ENCODE data around the gene APEH.

APEH gene

GRCh38 chr3:49703956-49704355 lies 29.8 kb downstream of the APEH start:
- Histone ChIP-seq H3F3A (ENCODE audit: low read depth) (no peaks in the 10 kb centered on the region), H4K20me1 (ENCODE audit: insufficient read depth, low read length, poor library complexity, severe bottlenecking) (no peaks in the 10 kb centered on the region), H3K27me3 (ENCODE audit: insufficient read depth, low read length, poor library complexity, severe bottlenecking) (no peaks in the 10 kb centered on the region), H3K4me2 (ENCODE audit: low read depth, low read length, poor library complexity, severe bottlenecking) (no peak overlapping the region), H2AFZ (ENCODE audit: low read length) (no peak overlapping the region), H3K36me3 (ENCODE audit: insufficient read depth, low read length) (no peaks in the 10 kb centered on the region; the same call in 1 of the 2 replicates), H3K79me2 (ENCODE audit: insufficient read depth, low read length) (no peaks in the 10 kb centered on the region), H3K4me3 (ENCODE audit: low read length, poor library complexity, severe bottlenecking) (no peak overlapping the region), H3K4me1 (ENCODE audit: insufficient read depth, low read length, poor library complexity, severe bottlenecking) (peaks cover 8% of the 10 kb centered on the region), H3K9me3 (ENCODE audit: insufficient read depth, low read depth, low read length) (no peaks in the 10 kb centered on the region), H3K9me2 (replicated peaks; ENCODE audit: low read depth, low read length) (no peaks in the 10 kb centered on the region), H3K9ac (ENCODE audit: low read depth, low read length, poor library complexity, severe bottlenecking) (no peak overlapping the region)
- TF ChIP-seq EZH2phosphoT487 (IDR thresholded peaks at IDR 0.05; ENCODE audit: borderline replicate concordance) = no peak
- TF ChIP-seq, protein P1, sequence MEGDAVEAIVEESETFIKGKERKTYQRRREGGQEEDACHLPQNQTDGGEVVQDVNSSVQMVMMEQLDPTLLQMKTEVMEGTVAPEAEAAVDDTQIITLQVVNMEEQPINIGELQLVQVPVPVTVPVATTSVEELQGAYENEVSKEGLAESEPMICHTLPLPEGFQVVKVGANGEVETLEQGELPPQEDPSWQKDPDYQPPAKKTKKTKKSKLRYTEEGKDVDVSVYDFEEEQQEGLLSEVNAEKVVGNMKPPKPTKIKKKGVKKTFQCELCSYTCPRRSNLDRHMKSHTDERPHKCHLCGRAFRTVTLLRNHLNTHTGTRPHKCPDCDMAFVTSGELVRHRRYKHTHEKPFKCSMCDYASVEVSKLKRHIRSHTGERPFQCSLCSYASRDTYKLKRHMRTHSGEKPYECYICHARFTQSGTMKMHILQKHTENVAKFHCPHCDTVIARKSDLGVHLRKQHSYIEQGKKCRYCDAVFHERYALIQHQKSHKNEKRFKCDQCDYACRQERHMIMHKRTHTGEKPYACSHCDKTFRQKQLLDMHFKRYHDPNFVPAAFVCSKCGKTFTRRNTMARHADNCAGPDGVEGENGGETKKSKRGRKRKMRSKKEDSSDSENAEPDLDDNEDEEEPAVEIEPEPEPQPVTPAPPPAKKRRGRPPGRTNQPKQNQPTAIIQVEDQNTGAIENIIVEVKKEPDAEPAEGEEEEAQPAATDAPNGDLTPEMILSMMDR (conservative IDR thresholded peaks at IDR 0.05; ENCODE audit: low read length) = no peak

DNA sequence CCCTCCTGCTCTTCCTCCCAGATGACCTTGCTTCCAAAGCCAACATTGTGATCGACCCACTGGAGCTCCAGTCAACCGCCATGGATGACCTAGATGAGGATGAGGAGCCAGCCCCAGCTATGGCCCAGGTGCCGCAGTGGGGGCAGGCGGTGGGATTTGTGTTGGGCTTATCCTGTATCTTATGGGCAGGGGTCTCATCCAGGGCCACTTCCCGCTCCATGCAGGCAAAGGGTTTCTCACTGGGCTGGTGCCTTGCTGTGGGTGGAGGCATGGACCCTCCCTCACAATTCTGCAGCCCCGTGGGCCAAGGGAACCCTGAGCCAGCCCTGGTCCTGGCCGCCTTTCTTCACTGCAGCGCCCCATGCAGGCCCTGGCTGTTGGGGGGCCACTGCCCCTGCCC lies 30.5 kb downstream of the APEH start:
- Histone ChIP-seq H3K4me1 (ENCODE audit: insufficient read depth, low read length, poor library complexity, severe bottlenecking) (peaks cover 8% of the 10 kb centered on the region), H3K9me3 (ENCODE audit: insufficient read depth, low read depth, low read length) (no peaks in the 10 kb centered on the region), H4K20me1 (ENCODE audit: insufficient read depth, low read length, poor library complexity, severe bottlenecking) (no peaks in the 10 kb centered on the region), H3K4me3 (ENCODE audit: low read length, poor library complexity, severe bottlenecking) (no peak overlapping the region), H3K27me3 (ENCODE audit: insufficient read depth, low read length, poor library complexity, severe bottlenecking) (no peaks in the 10 kb centered on the region), H3K9me2 (replicated peaks; ENCODE audit: low read depth, low read length) (no peaks in the 10 kb centered on the region), H2AFZ (ENCODE audit: low read length) (no peak overlapping the region), H3K4me2 (ENCODE audit: low read depth, low read length, poor library complexity, severe bottlenecking) (no peak overlapping the region), H3F3A (ENCODE audit: low read depth) (no peaks in the 10 kb centered on the region), H3K36me3 (ENCODE audit: insufficient read depth, low read length) (no peaks in the 10 kb centered on the region; the same call in 1 of the 2 replicates), H3K79me2 (ENCODE audit: insufficient read depth, low read length) (peaks cover under 1% of the 10 kb centered on the region; the same call in 1 of the 2 replicates), H3K9ac (ENCODE audit: low read depth, low read length, poor library complexity, severe bottlenecking) (no peak overlapping the region)
- TF ChIP-seq, protein P1 (conservative IDR thresholded peaks at IDR 0.05; ENCODE audit: low read length) = no peak
- TF ChIP-seq EZH2phosphoT487 (IDR thresholded peaks at IDR 0.05; ENCODE audit: borderline replicate concordance) = no peak

DNA sequence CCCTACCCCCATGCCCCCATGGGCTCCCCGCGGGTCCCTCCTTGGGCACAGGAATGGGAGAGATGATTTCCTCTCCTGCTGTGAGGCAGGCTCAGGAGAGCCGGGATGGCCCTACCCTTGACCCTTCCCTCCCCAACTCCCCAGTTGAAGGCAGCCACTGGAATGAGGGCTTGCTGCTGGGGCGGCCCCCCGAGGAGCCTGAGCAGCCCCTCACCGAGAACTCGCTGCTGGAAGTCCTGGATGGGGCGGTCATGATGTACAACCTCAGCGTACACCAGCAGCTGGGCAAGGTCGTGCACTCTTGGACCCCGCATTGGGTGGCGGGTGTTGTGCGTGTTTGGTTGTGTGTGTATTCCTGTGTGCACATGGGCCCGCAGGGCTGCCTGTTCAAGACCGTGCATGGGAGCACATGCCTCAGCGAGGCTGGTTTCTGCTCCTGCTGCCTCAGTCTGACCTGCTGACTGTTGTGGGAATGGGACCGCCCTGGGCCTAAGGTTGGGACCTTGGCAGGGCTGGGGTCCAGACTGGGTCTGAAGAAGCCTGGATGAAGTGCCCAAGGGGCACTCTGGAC lies 31.3 kb downstream of the APEH start:
- Histone ChIP-seq H3K27me3 (ENCODE audit: insufficient read depth, low read length, poor library complexity, severe bottlenecking) (no peaks in the 10 kb centered on the region), H3K4me2 (ENCODE audit: low read depth, low read length, poor library complexity, severe bottlenecking) (no peak overlapping the region), H3K79me2 (ENCODE audit: insufficient read depth, low read length) (peaks cover 6% of the 10 kb centered on the region; the same call in 1 of the 2 replicates), H3K36me3 (ENCODE audit: insufficient read depth, low read length) (no peaks in the 10 kb centered on the region; the same call in 1 of the 2 replicates), H2AFZ (ENCODE audit: low read length) (no peak overlapping the region), H4K20me1 (ENCODE audit: insufficient read depth, low read length, poor library complexity, severe bottlenecking) (no peaks in the 10 kb centered on the region), H3F3A (ENCODE audit: low read depth) (no peaks in the 10 kb centered on the region), H3K4me3 (ENCODE audit: low read length, poor library complexity, severe bottlenecking) (no peak overlapping the region), H3K9me2 (replicated peaks; ENCODE audit: low read depth, low read length) (no peaks in the 10 kb centered on the region), H3K9me3 (ENCODE audit: insufficient read depth, low read depth, low read length) (no peaks in the 10 kb centered on the region), H3K9ac (ENCODE audit: low read depth, low read length, poor library complexity, severe bottlenecking) (no peak overlapping the region), H3K4me1 (ENCODE audit: insufficient read depth, low read length, poor library complexity, severe bottlenecking) (peaks cover 9% of the 10 kb centered on the region)
- TF ChIP-seq EZH2phosphoT487 (IDR thresholded peaks at IDR 0.05; ENCODE audit: borderline replicate concordance) = no peak
- TF ChIP-seq, protein P1 (conservative IDR thresholded peaks at IDR 0.05; ENCODE audit: low read length) = no peak
